Measurements from ENCODE around the gene DOCK10.

GRCh38 chr2:224973112-224974016, 68.9 kb downstream of the DOCK10 start:
- TF ChIP-seq CTCF (IDR thresholded peaks at IDR 0.05) = no peak
- no peak for TF ChIP-seq EZH2 (IDR thresholded peaks at IDR 0.05; ENCODE audit: borderline replicate concordance, insufficient read depth, low read depth, low read length, poor library complexity, severe bottlenecking)
